Omental fat pad (tissue), 4 donors: ENCODE data around the gene FAM168A. TPM values are rescaled to one million over a fixed set of nuclear protein-coding genes. Genes with fewer than 3 reads are reported as not detected.

Experiments
- ATAC-seq: fragments of 150-250 bp; one replicate; pipeline ENCODE4 v1.9.1; 2016; ENCODE audit warnings: mild to moderate bottlenecking, moderate library complexity; ENCODE audit not compliant: low FRiP score
- DNase-seq: peaks from one replicate; pipeline ENCODE4 v3.0.0-alpha.2; 2019; ENCODE audit warnings: low spot score
- CTCF ChIP-seq, 3 donors: fragments of 450-650 bp; IDR thresholded peaks; one replicate each; pipeline ENCODE4 v1.5.1; 2016 to 2017; ENCODE audit warnings: antibody characterized with exemption in 3 of 3, mild to moderate bottlenecking in 3 of 3, moderate library complexity in 2 of 3
- total RNA-seq, 4 donors: library from RNA; depleted of rRNA; stranded (reverse); fragments of >200 nt; gene quantifications; one replicate each; pipeline ENCODE4 v1.1.0, GENCODE V29; 2016

FAM168A gene, protein sequence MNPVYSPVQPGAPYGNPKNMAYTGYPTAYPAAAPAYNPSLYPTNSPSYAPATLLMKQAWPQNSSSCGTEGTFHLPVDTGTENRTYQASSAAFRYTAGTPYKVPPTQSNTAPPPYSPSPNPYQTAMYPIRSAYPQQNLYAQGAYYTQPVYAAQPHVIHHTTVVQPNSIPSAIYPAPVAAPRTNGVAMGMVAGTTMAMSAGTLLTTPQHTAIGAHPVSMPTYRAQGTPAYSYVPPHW
- 10 to 100 TPM; 13.9 to 30.9 (median 21.0) TPM for total RNA-seq

GRCh38 chr11:73597956-73598718 lies at the start of gene FAM168A:
FAM168A (minus strand) TSS chr11:73598112; CDS start chr11:73468474, 129,638 bp downstream.
- TF ChIP-seq CTCF (IDR thresholded peaks at IDR 0.05): no peak
- ATAC-seq: peak; percentile 99
- peak; percentile 65 for DNase-seq

GRCh38 chr11:73647459-73648100 lies 49.7 kb upstream of the FAM168A start:
- ATAC-seq (peak; percentile 85), DNase-seq (peak; percentile 60)
- no peak for TF ChIP-seq CTCF (IDR thresholded peaks at IDR 0.05)

- ATAC-seq (peak; percentile 93), DNase-seq (peak; percentile 48)
- TF ChIP-seq CTCF (IDR thresholded peaks at IDR 0.05): no peak
Observed at GRCh38 chr11:73645972-73646631, 48.2 kb upstream of the FAM168A start, which contains the start of gene PLEKHB1. PLEKHB1 (plus strand) TSS chr11:73646581; CDS start chr11:73646609, 28 bp downstream.

DNA sequence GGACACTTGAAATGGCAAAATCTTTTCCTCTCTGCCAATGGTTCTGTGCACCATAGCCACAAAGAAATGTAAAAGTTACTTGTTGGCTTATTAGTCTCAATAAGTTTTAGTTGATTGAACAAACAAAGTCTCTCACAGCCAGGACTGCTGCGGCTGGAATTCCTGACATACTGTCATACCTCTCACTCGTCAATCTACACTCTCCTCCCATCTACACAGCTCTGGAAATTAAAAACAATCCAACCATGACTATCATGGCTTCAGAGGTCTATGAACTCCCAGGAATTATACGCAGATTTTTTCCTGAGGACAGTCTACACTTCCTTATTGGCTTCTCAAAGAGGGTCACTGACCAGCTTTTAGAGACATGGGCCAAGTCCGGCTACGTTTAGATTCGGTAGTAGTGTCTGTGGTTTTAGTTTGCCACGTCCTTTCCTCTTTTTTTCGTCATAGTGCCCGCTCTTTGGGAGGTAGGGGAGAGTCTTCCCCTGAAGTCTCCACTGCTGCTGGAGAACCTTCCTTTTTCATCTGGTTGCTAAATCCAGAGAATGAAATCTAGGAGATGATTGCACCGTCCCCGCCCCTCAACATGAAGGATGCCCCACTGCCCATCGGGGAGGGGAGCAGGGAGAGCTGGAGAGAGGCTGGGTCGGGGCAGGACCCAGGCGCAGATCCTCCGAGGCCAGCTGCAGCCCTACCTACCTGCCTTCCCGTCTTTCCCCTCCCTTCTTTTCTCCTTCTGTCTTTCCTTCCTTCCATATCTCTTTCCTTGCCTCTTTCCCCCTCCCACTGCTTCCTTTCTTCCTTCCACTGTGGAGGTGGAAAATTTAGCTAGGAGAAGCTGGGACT lies 47.4 kb upstream of the FAM168A start:
- ATAC-seq (no peak), DNase-seq (no peak)
- TF ChIP-seq CTCF (IDR thresholded peaks at IDR 0.05): no peak

GRCh38 chr11:73641668-73642067 lies 43.8 kb upstream of the FAM168A start:
- TF ChIP-seq CTCF (IDR thresholded peaks at IDR 0.05): no peak
- DNase-seq (no peak), ATAC-seq (no peak)

GRCh38 chr11:73640592-73640991 lies 42.7 kb upstream of the FAM168A start:
- DNase-seq: no peak
- ATAC-seq: no peak
- no peak for TF ChIP-seq CTCF (IDR thresholded peaks at IDR 0.05)
